ENCODE data around the gene BFSP1.

The BFSP1 gene

GRCh38 chr20:17541996-17542395 is 10.8 kb upstream of the BFSP1 start:
- ChIA-PET POLR2A (interaction anchor here (4.1 kb wide), 1 partner anchor 29 kb away, joined by 19 read pairs; the partner anchor contains the start of gene DSTN), CTCF (interaction anchor here (0.6 to 1.4 kb wide), 4 partner anchors 16 to 75 kb away, joined by 3 to 5 read pairs (median 3); no protein-coding TSS in a partner anchor)
- Histone ChIP-seq H3K4me3 (ENCODE audit: low read depth, low read length) (no peak overlapping the region), H3K4me1 (ENCODE audit: control insufficient read depth, insufficient read depth, low read length) (no peaks in the 10 kb centered on the region), H3K27ac (ENCODE audit: extremely low read depth, low read depth, low read length) (no peak overlapping the region), H3K36me3 (ENCODE audit: control insufficient read depth in 2 of 2, insufficient read depth in 1 of 2, low read length in 2 of 2) (no peaks in the 10 kb centered on the region), H3K9me3 (ENCODE audit: control insufficient read depth, insufficient read depth, low read depth, low read length) (no peaks in the 10 kb centered on the region)
- TF ChIP-seq ZNF148 (tag by site-specific recombination; IDR thresholded peaks at IDR 0.05; ENCODE audit: borderline replicate concordance) (no peak), GLI4 (tag by site-specific recombination; IDR thresholded peaks at IDR 0.05) (no peak), SP2 (tag by site-specific recombination; IDR thresholded peaks at IDR 0.05) (no peak), YY1 (tag by site-specific recombination; IDR thresholded peaks at IDR 0.05) (no peak), ZNF266 (tag by site-specific recombination; IDR thresholded peaks at IDR 0.05; ENCODE audit: low read depth) (no peak), ZSCAN5A (tag by site-specific recombination; IDR thresholded peaks at IDR 0.05) (no peak), KLF7 (tag by site-specific recombination; IDR thresholded peaks at IDR 0.05; ENCODE audit: borderline replicate concordance) (no peak), ZNF114 (tag by site-specific recombination; IDR thresholded peaks at IDR 0.05) (no peak), ZNF514 (tag by site-specific recombination; IDR thresholded peaks at IDR 0.05) (no peak)

- no peak for TF ChIP-seq ZNF10 (tag by site-specific recombination; IDR thresholded peaks at IDR 0.05)
- no peak for TF ChIP-seq ZNF626 (tag by site-specific recombination; IDR thresholded peaks at IDR 0.05)
- no peak for TF ChIP-seq ZNF558 (tag by site-specific recombination; IDR thresholded peaks at IDR 0.05)
- no peak for TF ChIP-seq ZIC2 (tag by site-specific recombination; IDR thresholded peaks at IDR 0.05)
- TF ChIP-seq ZNF138 (tag by site-specific recombination; IDR thresholded peaks at IDR 0.05; ENCODE audit: borderline replicate concordance): no peak
- Histone ChIP-seq H3K9me3 (ENCODE audit: control insufficient read depth, insufficient read depth, low read depth, low read length) (no peaks in the 10 kb centered on the region), H3K4me1 (ENCODE audit: control insufficient read depth, insufficient read depth, low read length) (no peaks in the 10 kb centered on the region), H3K27ac (ENCODE audit: extremely low read depth, low read depth, low read length) (no peak overlapping the region), H3K4me3 (ENCODE audit: low read depth, low read length) (no peak overlapping the region), H3K36me3 (ENCODE audit: control insufficient read depth in 2 of 2, insufficient read depth in 1 of 2, low read length in 2 of 2) (no peaks in the 10 kb centered on the region)
- POLR2A ChIA-PET: interaction anchor here (4.1 kb wide), 1 partner anchor 29 kb away, joined by 19 read pairs; the partner anchor contains the start of gene DSTN
- CTCF ChIA-PET: interaction anchor here (0.7 to 2.7 kb wide), 4 partner anchors 17 to 76 kb away, joined by 3 to 14 read pairs (median 3); no protein-coding TSS in a partner anchor
Measured at GRCh38 chr20:17541596-17541995, 10.4 kb upstream of the BFSP1 start.

GRCh38 chr20:17538517-17539170 is 7.5 kb upstream of the BFSP1 start:
- no peaks in the 10 kb centered on the region; the same call in 1 of the 2 replicates for H3K4me1 ChIP-seq (ENCODE audit: control insufficient read depth, insufficient read depth, low read length)
- H3K9me3 ChIP-seq (ENCODE audit: control insufficient read depth, insufficient read depth, low read depth, low read length): no peaks in the 10 kb centered on the region
- ChIA-PET CTCF (interaction anchor here (2.7 kb wide), 1 partner anchor 79 kb away, joined by 14 read pairs; no protein-coding TSS in a partner anchor), POLR2A (interaction anchor here (4.1 kb wide), 1 partner anchor 32 kb away, joined by 19 read pairs; the partner anchor contains the start of gene DSTN)
- no peak overlapping the region for H3K27ac ChIP-seq (ENCODE audit: extremely low read depth, low read depth, low read length)
- no peak overlapping the region for H3K4me3 ChIP-seq (ENCODE audit: low read depth, low read length)
- no peaks in the 10 kb centered on the region for H3K36me3 ChIP-seq (ENCODE audit: control insufficient read depth in 2 of 2, insufficient read depth in 1 of 2, low read length in 2 of 2)
- TF ChIP-seq ZNF423 (tag by site-specific recombination; IDR thresholded peaks at IDR 0.05) (no peak), ZIC2 (tag by site-specific recombination; IDR thresholded peaks at IDR 0.05) (peak; percentile 24; the same call in 1 of the 2 replicates), CTCF (tag by site-specific recombination; IDR thresholded peaks at IDR 0.05) (no peak), ZNF629 (tag by site-specific recombination; IDR thresholded peaks at IDR 0.05) (peak; percentile 94), ZEB2 (tag by site-specific recombination; IDR thresholded peaks at IDR 0.05) (0 out of 2 replicates have a peak, but pooled peaks have one; percentile 25), PRDM6 (tag by site-specific recombination; IDR thresholded peaks at IDR 0.05) (peak; percentile 72), ZBTB21 (tag by site-specific recombination; IDR thresholded peaks at IDR 0.05) (peak; percentile 82; the same call in 1 of the 2 replicates)
